A673 (cell line): ENCODE data around the gene NDUFC1.

Source experiments
- CTCF ChIP-seq: fragments of 300-800, 200-600 bp; sonication (generic); conservative IDR thresholded peaks from 2 replicates; pipeline ENCODE4 v1.5.1; 2017; ENCODE audit warnings: low read depth, mild to moderate bottlenecking, antibody characterized with exemption, low read length, moderate library complexity, mixed read lengths
- EZH2 ChIP-seq: fragments of 200-600 bp; sonication (generic); IDR thresholded peaks from 2 replicates; pipeline ENCODE4 v1.6.1; 2017; ENCODE audit warnings: borderline replicate concordance, low read depth, mild to moderate bottlenecking, mixed read lengths, antibody characterized with exemption, low read length; ENCODE audit not compliant: poor library complexity, severe bottlenecking

GRCh38 chr4:139253713-139254112, 48.6 kb downstream of the NDUFC1 start:
- TF ChIP-seq CTCF (no peak), EZH2 (no peak)
